GM19452 (cell line): Measurements from ENCODE around the gene UCP2.
A peak's percentile ranks its signal among the peaks of the same experiment; 100 is the strongest.

Source experiments
- ATAC-seq: cut with Tn5 transposase; IDR thresholded peaks from one replicate; pipeline ENCODE4 v1.9.1; 2021; ENCODE audit not compliant: unreplicated experiment

UCP2 gene

GRCh38 chr11:73982595-73982989 lies at the start of gene UCP2:
TSS of gene UCP2 (minus strand) at chr11:73982843. CDS start at chr11:73978378, 4,465 bp downstream.
- peak; percentile 48 for ATAC-seq

DNA sequence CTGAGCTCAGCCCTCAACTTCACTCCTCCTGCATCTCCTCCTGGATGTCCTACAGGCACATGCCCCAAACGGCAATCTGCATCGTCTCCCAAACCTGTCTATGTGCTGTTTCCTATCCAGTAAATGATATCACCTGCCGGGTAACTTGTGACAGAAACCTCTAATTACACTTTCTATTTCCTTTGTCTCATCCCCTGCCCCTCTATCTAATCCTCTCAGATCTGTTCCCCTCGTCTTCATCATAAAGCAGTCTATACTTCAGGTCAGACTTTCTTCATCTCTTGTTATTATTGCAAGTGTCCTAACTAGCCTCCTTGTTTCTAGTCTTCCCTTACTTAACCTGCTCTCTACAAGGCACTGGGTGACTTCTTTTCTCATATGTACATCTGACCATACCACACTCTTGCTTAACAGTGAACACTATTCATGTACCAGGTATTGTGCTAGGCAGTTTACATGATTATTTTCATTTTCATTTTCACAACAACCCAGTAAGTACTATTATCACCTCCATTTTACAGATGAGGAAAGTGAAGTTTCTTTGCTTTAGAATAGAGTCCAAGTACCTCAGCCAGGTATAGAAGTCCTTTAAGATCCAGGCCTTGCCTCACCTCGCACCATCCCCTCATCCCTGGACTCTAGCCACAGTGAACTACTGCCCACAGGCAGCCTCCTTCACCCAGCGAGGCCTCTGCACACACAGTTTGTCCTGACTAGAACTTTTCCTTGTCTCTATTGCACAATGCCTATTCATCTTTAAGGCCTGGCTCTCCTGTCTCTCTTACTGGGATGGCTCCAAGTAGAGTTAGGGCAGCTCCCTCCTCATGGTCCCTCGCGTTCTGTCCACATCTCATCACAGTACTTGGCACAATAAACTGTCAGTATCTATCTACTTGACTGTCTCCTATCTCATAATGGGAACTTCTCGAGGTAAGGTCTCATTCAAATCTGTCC lies 48.4 kb upstream of the UCP2 start:
- ATAC-seq = no peak

DNA sequence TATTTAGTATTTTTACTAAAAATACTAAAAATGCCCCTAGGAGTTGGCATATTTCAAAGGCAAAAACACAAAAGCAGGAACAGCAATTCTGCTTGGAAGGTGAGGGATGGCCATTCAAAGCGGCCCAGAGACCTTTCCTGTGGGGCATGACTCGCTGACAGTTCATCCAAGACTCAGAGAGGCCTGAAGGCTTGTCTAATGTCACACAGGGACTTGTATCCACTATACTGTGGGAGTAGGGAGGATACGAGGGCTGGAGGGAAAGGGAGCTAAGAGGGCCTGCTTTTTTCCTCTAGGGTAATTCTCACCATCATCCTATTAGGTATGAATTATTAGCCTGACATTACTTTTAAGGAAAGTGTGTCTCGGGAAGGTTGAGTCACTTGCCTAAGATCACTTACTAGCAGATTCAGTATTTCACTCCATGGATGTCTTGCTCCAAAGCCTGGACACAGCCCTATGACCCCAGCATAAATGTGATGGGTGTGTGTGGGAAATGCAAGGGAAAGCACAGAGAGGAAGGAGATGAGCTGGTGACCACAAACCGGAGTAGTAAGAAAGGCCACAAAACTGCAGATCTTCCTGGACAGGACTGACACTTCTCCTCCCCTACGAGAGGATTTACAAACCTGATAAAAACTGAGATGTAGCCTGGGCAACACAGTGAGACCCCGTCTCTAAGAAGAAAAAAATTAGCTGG lies 43.0 kb upstream of the UCP2 start:
- ATAC-seq = no peak

DNA sequence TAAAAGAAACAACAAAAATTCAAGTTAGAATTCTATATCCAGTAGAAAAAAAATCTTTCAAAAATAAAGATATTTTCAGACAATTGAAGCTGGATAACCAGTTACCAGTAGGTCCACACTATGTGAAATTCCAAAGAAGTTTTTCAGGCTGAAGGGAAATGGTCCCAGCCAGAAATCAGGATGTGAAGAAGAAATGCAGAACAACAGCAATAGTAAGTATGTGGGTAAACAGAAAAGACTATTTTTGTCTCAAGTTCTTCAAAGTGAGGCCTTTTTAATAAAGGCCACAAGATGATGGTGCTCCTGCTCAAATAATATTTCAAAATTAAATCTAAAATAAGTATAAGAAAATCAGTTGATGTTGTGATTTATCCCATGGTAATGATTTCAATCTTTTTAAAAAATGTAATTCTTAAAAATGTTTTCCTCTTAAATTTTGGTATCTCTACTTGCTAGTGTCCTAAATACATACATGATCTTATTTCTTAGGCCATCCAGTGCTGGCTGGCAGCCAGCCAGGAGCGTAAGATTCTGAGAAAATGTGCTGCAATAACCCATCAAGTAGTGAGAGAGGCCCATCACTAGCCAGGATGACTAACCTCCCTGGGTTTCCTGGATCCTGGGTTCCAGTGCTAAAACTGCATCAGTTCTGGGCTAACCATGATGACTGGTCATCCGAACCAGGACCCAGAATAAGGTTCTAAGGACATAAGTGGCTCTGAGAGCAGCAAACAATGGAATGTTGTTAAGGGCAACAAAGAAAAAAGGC lies 41.8 kb upstream of the UCP2 start:
- no peak for ATAC-seq

- ATAC-seq = no peak
These were observed 40.6 kb upstream of the UCP2 start for GRCh38 chr11:74023276-74023675.

GRCh38 chr11:74022546-74022945 lies 39.9 kb upstream of the UCP2 start:
- no peak for ATAC-seq

- no peak for ATAC-seq
These were observed 39.4 kb upstream of the UCP2 start for GRCh38 chr11:74021998-74022397.

DNA sequence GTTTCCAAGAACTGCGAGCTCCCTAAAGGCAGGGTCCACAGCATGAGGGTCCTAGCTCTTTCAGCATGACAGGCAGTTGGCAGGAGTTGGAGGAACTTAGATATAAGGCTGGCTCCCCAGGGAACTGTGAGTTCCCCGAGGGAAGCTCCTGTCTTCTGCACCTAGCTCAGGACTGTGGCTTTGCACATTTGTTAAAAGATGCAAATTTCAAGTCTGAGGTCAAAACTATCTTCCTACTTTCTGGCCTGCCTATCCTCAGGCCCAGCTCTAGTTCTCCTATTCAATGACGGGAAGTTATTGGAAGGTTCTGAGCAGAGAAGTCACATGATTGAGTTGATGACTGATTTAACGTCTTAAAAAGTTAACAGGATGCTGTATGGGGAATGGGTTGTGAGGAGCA lies 37.9 kb upstream of the UCP2 start:
- ATAC-seq = peak; percentile 71

DNA sequence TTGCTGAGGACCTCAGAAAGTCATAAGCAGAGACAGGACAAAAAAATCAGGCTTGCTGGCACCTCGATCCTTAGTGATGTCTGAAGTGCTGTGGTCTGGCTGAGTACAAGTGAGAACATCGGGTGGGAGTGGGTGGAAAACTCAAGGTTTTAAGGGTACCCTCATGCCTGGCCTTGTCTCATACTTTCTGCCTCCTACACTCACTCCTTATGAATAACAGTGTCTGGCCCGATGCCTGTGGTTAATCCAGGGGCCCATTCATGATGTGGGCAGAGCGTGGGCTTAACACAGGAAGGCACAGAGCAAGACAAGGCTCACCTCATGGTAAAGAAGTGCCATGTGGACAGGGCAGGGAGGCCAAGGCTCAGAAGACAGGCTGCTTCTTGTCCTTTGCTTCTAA lies 37.2 kb upstream of the UCP2 start:
- peak; percentile 7 for ATAC-seq

DNA sequence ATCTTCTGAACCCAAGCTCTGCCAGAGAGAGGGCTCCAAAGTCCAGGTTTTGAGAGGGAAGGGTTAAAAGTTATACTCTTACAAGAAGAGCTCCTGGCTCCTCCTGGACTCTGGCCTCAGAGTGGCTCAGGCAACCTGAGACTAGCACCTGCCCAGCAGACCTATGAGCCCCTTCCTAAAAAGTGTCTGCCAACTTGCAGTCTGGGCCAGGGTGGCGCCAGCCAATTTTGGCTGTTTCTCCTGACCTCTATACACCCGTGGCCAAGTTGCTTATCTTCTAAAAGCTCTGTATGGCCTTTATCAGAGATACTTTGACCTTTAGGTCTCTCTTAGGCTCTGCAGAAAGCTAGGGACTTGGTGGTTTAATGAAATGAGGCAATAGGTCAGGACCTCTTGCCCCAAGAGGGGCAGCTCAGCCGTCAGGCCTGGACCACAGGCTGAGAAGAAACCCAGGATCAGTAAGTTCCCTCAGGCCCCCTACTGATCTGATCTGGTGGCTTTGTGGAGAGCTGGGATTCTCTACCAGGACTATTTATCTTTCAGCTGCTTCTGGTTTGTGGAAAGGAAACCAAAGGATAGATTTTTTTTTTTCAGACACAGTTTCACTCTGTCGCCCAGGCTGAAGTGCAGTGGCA lies 36.6 kb upstream of the UCP2 start:
- ATAC-seq = no peak

- no peak for ATAC-seq
These were observed 35.8 kb upstream of the UCP2 start for GRCh38 chr11:74018331-74019005.

GRCh38 chr11:74017631-74018030 lies 35.0 kb upstream of the UCP2 start:
- no peak for ATAC-seq

DNA sequence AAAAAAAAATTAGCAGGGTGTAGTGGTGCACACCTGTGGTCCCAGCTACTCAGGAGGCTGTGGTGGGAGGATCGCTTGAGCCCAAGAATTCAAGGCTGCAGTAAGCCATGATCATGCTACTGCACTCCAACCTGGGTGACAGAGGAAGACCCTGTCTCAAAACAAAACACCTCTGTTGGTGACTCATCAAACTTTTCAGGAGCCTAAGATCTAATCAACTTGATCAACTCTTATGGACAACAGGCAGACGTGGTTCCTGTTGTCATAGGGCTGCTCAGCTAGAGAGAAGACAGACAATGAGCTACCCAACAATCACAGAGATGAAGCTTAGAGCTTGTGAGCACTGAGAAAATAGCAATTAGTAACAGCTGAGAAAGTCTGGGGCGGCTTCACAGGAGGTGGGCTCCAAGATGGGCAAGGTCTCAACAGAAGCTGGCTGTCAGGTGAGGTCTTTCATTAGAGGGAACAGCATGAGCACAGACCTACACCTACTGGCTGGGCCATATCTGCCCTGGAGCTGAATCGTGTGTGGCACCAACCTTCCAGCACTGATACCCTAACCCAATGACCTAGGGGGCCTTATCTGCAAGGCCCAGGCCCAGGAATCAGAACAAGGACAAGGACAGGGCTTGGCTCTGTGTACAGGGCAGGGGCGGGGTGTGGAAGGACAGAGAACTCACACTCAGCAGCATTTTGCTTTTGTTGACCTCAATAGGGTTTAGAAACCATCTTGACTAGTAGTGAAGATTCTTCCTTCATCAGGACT lies 33.5 kb upstream of the UCP2 start:
- ATAC-seq = no peak

GRCh38 chr11:74014880-74015279 lies 32.2 kb upstream of the UCP2 start:
- ATAC-seq = no peak

- no peak for ATAC-seq
These were observed 30.5 kb upstream of the UCP2 start for GRCh38 chr11:74013141-74013540.

- ATAC-seq = no peak
These were observed 29.6 kb upstream of the UCP2 start for GRCh38 chr11:74012074-74012809.

GRCh38 chr11:74011360-74012073 lies 28.9 kb upstream of the UCP2 start:
- peak; percentile 78 for ATAC-seq
